A204.1 (cell line): ENCODE measurements around the gene CYB561D2.

ENCODE experiments used
- FAIRE-seq: peaks from 2 replicates; lab custom pipeline; 2012; peaks lifted over from hg19 to GRCh38; lab: Jason Lieb, UNC

Gene CYB561D2

DNA sequence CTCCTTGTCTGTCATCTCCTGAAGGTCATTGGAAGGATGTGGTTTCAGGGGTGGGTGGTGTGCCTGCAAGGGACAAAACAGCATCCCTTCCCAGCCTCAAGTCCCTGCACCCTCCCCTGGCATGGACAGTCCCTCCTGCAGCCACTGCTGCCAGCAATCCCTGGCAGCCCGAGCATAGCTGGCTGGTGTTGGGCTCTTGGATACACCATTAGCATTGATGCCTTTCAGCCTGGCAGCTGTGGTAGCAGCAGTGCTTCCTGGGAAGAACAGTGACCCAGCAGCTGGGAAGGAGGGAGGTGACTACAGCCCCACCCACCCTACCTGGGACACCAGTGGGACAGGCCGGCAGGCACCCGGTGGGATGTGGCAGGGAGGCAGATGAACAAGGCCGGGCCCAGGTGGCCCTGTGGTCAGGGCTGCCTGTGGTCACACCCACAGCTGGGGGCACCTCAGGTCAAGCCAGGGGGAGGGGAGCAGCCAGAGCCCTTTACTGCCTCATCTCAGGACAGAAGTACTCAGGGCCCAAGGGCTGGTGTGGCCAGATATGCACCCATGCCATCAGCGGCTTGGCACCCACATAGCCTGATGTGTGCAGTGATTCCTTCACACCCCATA is 41.5 kb downstream of the CYB561D2 start:
- FAIRE-seq, result no peak

DNA sequence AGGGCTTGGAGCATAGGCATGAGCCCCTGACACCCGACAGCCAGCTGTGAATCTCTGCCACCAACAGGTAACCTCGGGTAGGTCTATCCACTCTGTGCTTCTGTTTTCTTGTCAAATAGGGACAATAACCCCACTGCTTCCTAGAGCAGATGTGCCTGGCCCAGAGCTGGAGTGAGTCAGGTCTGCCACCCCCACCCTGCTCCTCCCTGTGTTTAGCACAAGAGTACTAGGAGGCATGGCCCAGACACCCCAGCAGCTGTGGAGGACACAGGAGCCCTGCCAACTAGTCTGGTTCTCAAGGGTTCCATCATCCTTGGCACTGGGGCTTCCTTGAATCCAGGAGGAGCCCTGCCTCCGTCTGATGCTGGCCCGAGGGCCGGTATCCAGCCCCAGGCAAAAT is 42.4 kb downstream of the CYB561D2 start:
- no peak for FAIRE-seq

DNA sequence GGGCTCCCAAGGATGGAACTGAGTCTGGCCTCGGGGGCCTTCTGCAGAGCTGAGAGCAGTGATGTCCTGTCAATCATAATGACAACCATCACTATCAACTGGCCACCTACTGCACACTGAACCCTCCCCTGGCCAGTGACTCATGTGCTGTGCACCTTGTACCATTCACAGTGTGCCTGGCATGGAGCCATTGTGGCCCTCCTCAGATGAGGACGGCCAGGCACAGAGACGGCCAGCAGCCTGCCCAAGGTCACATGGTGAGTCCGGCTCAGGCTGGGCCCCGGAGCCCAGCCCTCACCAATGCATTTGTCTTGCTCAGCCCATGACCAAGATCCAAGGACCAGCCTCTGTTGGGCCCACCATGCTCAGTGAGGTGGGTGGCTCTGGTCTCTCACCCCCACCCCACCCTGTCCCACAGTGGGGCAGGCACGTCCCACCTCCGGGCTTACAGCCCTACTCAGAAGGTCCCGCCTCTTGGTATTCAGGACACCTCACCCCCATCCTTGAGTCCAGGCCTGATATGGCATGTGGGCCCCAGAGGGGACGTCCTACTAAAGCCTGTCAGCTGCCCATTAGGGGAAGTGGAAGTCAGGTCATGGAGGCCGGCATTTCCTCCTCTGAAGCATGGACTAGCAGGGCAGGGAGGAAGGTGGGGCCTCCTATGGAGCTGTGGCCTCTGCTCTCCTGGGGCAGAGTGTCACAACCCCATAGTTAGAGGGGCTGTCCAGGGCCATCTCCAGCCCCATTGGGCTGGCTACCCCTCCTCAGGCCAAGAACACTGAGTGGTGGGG is 44.6 kb downstream of the CYB561D2 start:
- no peak for FAIRE-seq

DNA sequence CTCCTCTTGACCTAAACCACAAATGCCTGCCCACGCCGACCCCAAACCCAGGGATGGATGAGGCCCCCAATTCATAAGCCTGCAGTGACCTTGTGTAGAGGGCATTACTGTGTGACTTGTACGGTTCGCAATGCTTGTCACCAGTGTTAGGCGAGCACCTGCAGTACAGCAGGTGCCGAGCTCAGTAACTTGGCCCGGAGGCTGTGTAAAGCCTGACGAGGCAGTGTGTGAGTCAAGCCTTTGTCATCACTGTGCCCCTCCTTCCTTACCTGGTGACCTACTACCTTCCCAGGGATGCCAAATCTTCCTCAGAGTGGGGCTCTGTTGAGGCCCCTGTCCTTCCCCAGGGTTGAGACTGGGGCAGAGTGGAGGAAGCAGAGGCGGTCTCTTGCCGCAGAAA is 45.8 kb downstream of the CYB561D2 start:
- FAIRE-seq, result no peak

DNA sequence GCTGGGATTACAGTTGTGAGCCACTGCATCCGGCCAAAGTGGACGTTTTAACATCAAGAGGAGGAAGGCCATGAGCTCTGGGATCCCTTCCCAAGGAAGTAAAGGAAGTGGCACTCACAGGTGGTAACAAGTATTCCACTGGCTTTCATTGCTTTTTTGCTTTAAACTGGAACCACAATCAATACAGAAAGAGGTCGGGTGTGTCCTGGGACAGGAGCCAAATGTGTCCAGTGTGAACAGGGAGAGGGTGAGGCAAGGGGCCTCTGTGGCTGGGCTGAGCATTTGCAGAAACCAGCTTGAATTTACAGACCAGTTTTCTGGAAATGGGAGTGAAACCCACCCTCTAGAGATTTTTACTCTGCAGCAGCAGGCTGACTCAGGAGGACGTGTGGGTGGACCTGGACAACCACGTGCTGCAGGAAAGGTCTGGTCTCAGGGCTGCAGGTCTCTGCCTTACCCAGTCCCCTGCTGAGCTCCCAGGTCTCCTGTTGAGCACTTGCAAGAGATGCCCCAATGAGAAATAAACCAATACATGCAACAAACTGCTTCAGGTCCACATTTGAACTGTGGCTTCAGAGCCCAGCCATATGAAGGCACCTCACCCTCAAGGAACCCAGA is 51.4 kb downstream of the CYB561D2 start:
- no peak for FAIRE-seq
